ENCODE data around the gene ROBO1. TPM values are rescaled to one million over a fixed set of nuclear protein-coding genes. Genes with fewer than 3 reads are reported as not detected.

The ROBO1 gene
- total RNA-seq, 2 experiments from 2014 or later, result 0.36 to 0.69 TPM

DNA sequence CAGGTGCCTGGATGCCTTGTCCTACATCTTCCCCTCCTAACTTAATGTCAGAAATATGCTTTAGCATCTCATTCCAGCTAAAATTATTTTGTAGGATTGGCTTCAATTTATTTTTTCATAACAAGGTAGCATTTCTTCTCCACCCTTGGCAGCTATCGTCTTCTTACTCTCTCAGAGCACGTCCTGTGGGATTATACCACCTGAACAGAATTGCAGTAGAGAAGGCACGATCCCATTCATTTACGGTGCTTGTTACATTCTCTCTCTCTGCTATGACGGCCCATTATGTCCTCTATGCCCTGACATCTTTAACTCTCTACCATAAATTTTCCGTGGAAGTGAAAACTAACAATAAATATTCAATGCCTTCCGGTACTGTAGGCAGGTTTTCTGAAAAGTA lies 103.3 kb downstream of the ROBO1 start:
- Histone ChIP-seq H3K36me3 (ENCODE audit: insufficient read depth, low read length) (no peaks in the 10 kb centered on the region), H3K4me1 (ENCODE audit: insufficient read depth, low read length) (no peaks in the 10 kb centered on the region), H3K27me3 (ENCODE audit: control insufficient read depth in 1 of 2, insufficient read depth in 2 of 2, low read length in 2 of 2) (no peaks in the 10 kb centered on the region), H3K27ac (ENCODE audit: low read depth in 1 of 2, low read length in 2 of 2) (no peak overlapping the region), H3K4me3 (ENCODE audit: low read length) (no peak overlapping the region), H3K9me3 (ENCODE audit: control insufficient read depth in 1 of 2, insufficient read depth in 1 of 2, low read length in 2 of 2) (peaks cover 0 to 3% of the 10 kb centered on the region in 2 experiments)
- ATAC-seq (ENCODE audit: poor library complexity) (no peak), DNase-seq (no peak)
- H3K4me1 Mint-ChIP-seq (ENCODE audit: low read depth), result no peaks in the 10 kb centered on the region
- H3K4me3 Mint-ChIP-seq, result no peak overlapping the region
- H3K27me3 Mint-ChIP-seq, result no peaks in the 10 kb centered on the region
- H3K9me3 Mint-ChIP-seq, result peaks cover 14% of the 10 kb centered on the region
- ChIA-PET POLR2A (no interaction called here), CTCF (no interaction called here)
- intact Hi-C loops (cut with DNase I, micrococcal nuclease), result no loop called here
- TF ChIP-seq, protein P1, sequence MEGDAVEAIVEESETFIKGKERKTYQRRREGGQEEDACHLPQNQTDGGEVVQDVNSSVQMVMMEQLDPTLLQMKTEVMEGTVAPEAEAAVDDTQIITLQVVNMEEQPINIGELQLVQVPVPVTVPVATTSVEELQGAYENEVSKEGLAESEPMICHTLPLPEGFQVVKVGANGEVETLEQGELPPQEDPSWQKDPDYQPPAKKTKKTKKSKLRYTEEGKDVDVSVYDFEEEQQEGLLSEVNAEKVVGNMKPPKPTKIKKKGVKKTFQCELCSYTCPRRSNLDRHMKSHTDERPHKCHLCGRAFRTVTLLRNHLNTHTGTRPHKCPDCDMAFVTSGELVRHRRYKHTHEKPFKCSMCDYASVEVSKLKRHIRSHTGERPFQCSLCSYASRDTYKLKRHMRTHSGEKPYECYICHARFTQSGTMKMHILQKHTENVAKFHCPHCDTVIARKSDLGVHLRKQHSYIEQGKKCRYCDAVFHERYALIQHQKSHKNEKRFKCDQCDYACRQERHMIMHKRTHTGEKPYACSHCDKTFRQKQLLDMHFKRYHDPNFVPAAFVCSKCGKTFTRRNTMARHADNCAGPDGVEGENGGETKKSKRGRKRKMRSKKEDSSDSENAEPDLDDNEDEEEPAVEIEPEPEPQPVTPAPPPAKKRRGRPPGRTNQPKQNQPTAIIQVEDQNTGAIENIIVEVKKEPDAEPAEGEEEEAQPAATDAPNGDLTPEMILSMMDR (IDR thresholded peaks at IDR 0.05), result no peak
- no peak overlapping the region for H3K27ac Mint-ChIP-seq
- H3K36me3 Mint-ChIP-seq (ENCODE audit: low read depth), result no peaks in the 10 kb centered on the region

GRCh38 chr3:79661896-79662295 lies 105.9 kb downstream of the ROBO1 start:
- H3K9me3 ChIP-seq (ENCODE audit: control insufficient read depth in 1 of 2, insufficient read depth in 1 of 2, low read length in 2 of 2), result peaks cover 3% of the 10 kb centered on the region in 2 experiments
- intact Hi-C loops (cut with DNase I, micrococcal nuclease), result no loop called here

GRCh38 chr3:79657076-79657475 lies 110.7 kb downstream of the ROBO1 start:
- intact Hi-C loops (cut with DNase I, micrococcal nuclease), result no loop called here
- Histone ChIP-seq H3K36me3 (ENCODE audit: insufficient read depth, low read length) (no peaks in the 10 kb centered on the region), H3K4me3 (ENCODE audit: low read length) (no peak overlapping the region), H3K27me3 (ENCODE audit: control insufficient read depth in 1 of 2, insufficient read depth in 2 of 2, low read length in 2 of 2) (no peaks in the 10 kb centered on the region), H3K27ac (ENCODE audit: low read depth in 1 of 2, low read length in 2 of 2) (no peak overlapping the region), H3K4me1 (ENCODE audit: insufficient read depth, low read length) (no peaks in the 10 kb centered on the region), H3K9me3 (ENCODE audit: control insufficient read depth in 1 of 2, insufficient read depth in 1 of 2, low read length in 2 of 2) (peaks cover 0 to 3% of the 10 kb centered on the region in 2 experiments)
- DNase-seq (no peak), ATAC-seq (ENCODE audit: poor library complexity) (no peak)
- H3K4me3 Mint-ChIP-seq, result no peak overlapping the region
- H3K27me3 Mint-ChIP-seq, result no peaks in the 10 kb centered on the region
- H3K27ac Mint-ChIP-seq, result no peak overlapping the region
- H3K36me3 Mint-ChIP-seq (ENCODE audit: low read depth), result no peaks in the 10 kb centered on the region
- no peaks in the 10 kb centered on the region for H3K4me1 Mint-ChIP-seq (ENCODE audit: low read depth)
- TF ChIP-seq, protein P1 (IDR thresholded peaks at IDR 0.05), result no peak
- POLR2A ChIA-PET, result no interaction called here
- peaks cover 6% of the 10 kb centered on the region for H3K9me3 Mint-ChIP-seq
- CTCF ChIA-PET, result no interaction called here

More at GRCh38 chr3:79661896-79662295, 105.9 kb downstream of the ROBO1 start:
- H3K27me3 Mint-ChIP-seq, result no peaks in the 10 kb centered on the region
- Histone ChIP-seq H3K4me3 (ENCODE audit: low read length) (no peak overlapping the region), H3K36me3 (ENCODE audit: insufficient read depth, low read length) (no peaks in the 10 kb centered on the region), H3K27ac (ENCODE audit: low read depth in 1 of 2, low read length in 2 of 2) (no peak overlapping the region), H3K27me3 (ENCODE audit: control insufficient read depth in 1 of 2, insufficient read depth in 2 of 2, low read length in 2 of 2) (no peaks in the 10 kb centered on the region), H3K4me1 (ENCODE audit: insufficient read depth, low read length) (no peaks in the 10 kb centered on the region)
- TF ChIP-seq, protein P1 (IDR thresholded peaks at IDR 0.05), result no peak
- CTCF ChIA-PET, result no interaction called here
- no peaks in the 10 kb centered on the region for H3K36me3 Mint-ChIP-seq (ENCODE audit: low read depth)
- no peak overlapping the region for H3K27ac Mint-ChIP-seq
- POLR2A ChIA-PET, result no interaction called here
- ATAC-seq (ENCODE audit: poor library complexity), result no peak
- no peaks in the 10 kb centered on the region for H3K4me1 Mint-ChIP-seq (ENCODE audit: low read depth)
- DNase-seq, result no peak
- H3K4me3 Mint-ChIP-seq, result no peak overlapping the region
- H3K9me3 Mint-ChIP-seq, result peaks cover 9% of the 10 kb centered on the region

All from CD4-positive, alpha-beta T cell (primary cell).